NCI-H187 (cell line): Measurements from ENCODE around the gene CLDN9.
A peak's percentile ranks its signal among the peaks of the same experiment; 100 is the strongest.

ENCODE experiments used
- DNase-seq, 2 experiments: peaks; one replicate each; lab custom pipeline; 2025; lab: John Stamatoyannopoulos, UW

The CLDN9 gene

DNA sequence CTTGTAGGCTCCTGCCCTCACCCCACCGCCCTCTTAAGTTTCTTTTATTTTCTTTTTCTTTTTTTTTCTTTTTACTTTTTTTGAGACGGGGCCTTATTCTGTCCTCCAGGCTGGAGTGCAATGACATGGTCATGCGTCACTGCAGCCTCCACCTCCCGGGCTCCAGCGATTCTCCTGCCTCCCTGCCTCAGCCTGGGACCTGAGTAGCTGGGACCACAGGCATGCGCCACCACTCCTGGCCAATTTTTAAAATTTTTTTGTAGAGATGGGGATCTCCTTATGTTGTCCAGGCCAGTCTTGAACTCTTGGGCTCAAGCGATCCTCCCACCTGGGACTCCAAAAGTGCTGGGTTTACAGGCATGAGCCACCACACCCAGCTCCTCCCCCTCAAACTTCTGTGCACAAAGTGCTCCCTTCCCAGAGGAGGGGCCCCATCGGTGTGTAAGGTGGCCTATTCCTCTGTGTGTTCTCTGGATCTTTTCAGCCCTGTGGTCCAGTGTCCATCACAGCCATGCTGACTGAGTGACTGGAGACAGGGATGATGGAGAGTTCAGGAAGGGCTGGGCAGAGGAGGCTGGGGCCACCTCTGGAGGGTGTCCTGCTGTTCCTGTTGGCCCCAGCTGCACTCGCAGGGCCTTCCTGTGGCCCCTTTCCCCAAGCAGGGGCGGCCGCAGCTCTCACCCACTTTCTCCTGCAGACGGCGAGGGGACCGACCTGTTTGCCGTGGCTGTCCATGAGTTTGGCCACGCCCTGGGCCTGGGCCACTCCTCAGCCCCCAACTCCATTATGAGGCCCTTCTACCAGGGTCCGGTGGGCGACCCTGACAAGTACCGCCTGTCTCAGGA is 43.8 kb downstream of the CLDN9 start:
- DNase-seq: no peak

DNA sequence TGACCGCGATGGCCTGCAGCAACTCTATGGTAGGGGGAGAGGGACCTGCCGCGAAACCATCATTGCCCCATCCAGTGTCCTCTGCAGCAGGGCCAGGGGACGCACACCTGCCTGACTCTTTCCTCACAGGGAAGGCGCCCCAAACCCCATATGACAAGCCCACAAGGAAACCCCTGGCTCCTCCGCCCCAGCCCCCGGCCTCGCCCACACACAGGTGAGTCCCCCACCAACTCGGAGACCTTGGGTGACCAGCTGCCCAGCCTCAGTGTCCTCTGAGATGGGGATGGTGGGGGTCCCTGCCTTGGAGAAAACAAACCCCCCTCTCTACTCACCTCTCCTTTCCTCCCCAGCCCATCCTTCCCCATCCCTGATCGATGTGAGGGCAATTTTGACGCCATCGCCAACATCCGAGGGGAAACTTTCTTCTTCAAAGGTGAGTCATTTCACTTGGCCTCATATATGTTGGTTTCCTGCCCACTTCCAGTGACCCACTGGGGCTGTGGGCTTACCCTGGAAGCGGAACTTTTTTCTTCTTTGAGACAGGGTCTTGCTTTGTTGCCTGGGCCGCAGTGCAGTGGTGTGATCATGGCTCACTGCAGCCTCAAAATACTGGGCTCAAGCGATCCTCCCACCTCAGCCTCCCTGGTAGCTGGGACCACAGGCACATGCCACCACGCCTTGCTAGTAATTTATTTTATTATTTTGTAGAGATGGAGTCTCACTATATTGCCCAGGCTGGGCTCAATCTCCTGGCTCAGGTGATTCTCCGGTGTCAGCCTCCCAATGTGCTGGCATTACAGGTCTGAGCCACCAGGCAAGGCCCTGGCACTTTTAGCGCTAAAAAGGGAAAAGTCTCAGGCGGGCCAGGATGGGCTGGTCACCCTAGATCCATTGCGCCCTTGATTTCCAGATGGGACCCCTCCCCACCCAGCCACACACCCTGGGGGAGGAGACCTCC is 44.7 kb downstream of the CLDN9 start:
- DNase-seq: no peak

DNA sequence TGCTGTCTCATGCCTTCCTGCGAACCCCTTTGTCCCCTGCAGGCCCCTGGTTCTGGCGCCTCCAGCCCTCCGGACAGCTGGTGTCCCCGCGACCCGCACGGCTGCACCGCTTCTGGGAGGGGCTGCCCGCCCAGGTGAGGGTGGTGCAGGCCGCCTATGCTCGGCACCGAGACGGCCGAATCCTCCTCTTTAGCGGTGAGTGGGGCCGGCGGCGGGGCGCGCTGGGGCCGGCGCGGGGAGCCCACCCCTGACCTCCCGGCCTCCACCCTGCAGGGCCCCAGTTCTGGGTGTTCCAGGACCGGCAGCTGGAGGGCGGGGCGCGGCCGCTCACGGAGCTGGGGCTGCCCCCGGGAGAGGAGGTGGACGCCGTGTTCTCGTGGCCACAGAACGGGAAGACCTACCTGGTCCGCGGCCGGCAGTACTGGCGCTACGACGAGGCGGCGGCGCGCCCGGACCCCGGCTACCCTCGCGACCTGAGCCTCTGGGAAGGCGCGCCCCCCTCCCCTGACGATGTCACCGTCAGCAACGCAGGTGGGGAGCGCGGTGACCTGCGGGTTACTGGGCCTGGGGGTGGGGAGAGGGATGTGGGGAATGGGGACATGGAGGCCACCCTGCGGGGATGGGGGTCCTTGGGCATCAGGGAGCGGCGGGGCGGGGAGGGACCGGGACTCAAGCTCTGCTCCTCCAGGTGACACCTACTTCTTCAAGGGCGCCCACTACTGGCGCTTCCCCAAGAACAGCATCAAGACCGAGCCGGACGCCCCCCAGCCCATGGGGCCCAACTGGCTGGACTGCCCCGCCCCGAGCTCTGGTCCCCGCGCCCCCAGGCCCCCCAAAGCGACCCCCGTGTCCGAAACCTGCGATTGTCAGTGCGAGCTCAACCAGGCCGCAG is 45.7 kb downstream of the CLDN9 start:
- no peak for DNase-seq

DNA sequence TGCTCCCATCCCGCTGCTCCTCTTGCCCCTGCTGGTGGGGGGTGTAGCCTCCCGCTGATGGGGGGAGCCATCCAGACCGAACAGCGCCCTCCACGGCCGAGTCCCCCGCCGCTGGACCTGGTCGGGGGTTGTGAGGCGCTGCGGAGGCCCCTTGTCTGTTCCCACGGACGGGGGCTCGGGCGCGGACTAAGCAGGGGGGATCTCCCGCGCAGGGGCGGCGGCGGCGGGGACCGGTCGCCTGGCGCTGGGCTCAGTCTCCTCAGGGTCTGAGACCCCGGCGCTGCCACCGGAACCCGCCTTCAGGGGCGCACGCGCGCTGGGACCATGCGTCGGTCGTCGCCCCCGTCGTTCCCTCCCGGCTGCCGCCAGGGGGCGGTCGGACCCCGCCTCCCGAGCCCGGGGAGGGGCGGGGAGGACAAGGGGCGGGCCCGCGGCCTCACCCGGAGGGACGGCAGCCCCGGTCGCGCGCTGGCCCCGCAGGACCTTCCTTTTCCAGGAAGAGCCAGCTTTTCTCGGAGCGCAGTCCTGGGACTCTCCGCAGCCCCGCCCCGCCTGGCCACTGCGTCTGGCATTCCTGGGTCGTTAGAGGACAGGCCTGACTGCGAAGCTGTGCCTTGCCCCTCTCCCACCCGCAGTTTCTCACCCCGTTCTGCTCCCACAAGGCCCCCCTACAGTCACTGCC is 46.5 kb downstream of the CLDN9 start:
- peak; percentile 39 to 80 for DNase-seq

DNA sequence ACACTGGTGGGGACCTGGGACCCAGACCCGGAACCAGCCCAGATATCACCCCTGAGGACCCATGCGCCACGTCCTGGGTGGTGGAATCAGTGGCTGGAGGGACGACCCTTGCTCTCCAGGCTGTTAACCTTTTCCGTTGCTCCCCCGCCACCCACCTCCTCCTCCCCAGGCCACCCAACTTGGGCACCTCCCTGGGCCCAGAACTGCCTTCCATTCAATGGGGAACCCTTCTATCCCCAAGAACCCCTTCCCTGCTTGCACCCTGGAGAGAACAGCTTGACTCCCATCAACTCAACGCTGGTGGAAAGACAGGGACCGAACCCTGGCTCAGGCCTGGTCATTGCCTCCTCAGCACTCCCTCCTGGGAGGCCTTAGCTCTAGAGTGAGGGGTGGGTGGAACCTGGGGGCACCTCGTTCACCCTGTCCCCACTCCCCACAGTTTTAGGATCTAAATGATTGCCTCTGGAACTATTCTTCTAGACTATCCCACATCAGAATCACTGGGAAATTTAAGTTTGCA is 47.1 kb downstream of the CLDN9 start:
- DNase-seq: no peak

DNA sequence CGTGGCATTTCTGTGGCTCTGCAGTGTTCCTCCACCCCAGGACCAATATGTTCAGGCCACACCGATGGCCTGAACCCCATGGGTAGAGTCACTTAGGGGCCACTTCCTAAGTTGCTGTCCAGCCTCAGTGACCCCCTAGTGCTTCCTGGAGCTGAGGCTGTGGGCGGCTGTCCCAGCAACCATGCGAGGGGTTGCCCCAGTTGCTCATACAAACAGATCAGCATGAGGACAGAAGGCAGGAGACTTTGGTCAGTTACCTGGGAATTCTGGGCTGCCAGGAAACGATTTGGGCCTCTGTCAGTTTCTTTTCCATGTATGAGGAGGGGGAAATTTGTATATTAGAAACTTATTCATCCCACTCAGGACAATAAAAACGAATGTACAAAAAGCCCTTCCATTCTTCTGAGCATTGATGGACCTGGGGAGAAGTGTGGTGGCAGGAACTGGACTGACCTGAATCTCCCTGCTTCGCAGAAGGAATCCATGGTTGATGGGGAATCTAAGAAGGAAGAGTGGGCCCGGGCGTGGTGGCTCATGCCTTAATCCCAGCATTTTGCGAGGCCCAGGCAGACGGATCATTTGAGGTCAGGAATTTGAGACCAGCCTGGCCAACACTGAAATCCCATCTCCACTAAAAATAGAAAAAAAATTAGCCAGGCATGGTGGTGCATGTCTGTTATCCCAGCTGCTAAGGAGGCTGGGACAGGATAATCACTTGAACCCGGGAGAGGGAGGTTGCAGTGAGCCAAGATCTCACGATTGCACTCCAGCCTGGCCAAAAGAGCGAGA is 47.8 kb downstream of the CLDN9 start:
- DNase-seq: no peak

DNA sequence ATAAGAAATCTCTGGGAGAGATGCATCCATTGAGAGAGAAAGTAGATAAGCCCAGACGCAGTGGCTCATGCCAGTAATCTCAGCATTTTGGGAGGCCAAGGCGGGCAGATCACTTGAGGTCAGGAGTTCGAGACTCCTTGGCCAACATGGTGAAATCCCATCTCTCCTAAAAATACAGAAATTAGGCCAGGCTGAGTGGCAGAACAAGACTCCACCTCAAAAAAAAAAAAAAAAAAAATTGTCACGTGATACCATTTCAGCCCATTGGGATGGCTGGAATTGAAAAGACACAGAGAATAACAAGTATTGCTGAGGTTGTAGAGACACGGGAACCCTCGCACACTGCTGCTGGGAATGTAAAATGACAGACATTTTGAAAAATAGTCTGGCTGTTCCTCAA is 49.8 kb downstream of the CLDN9 start:
- no peak for DNase-seq

DNA sequence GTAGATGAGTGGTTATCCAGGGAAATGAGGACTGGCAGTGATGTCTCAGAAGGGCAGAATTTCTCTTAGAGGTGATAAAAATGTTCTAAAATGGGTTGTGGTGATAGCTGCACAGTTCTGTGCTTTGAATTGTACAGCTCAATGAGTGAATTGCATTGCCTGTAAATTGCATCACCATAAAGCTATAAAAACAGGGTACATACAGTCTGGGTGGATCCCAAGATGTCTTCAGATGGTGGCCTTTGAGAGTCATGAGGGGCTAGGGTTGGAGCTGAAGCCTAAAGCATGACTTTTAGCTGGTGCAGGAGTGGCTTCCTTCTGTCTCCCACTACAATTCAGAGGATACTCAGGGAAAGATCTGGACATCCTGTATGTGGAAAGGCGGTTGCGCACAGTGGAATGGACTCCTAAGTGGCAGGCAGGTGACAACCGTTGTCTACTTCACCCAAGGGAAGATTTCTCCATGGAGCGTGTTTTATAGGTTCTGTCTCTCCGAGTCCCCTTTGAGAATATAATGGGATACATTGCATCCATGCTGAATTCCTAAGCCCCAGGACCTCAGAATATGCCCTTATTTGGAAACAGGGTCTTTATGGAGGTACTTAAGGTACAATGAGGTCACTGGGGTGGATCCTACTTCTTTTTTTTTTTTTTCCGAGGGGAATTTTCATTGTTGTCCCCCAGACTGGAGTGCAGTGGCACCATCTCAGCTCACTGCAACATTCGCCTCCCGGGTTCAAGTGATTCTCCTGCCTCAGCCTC is 51.1 kb downstream of the CLDN9 start:
- DNase-seq: no peak
